Upper lobe of left lung (tissue), 4 donors: Measurements from ENCODE around the gene ARHGAP26.

Source experiments
- EP300 ChIP-seq, 4 donors: sonication (generic); formaldehyde crosslinking; IDR thresholded peaks; one replicate each; pipeline ENCODE4 v1.5.1; 2017; ENCODE audit warnings: antibody characterized with exemption in 4 of 4, control low read depth in 2 of 4
- POLR2A ChIP-seq, 4 donors: fragments of 450-650 bp; IDR thresholded peaks; one replicate each; pipeline ENCODE4 v1.5.1; 2016 to 2017; ENCODE audit warnings: antibody characterized with exemption in 4 of 4, mild to moderate bottlenecking in 2 of 4
- POLR2AphosphoS5 ChIP-seq, 2 donors: sonication (generic); formaldehyde crosslinking; IDR thresholded peaks; one replicate each; pipeline ENCODE4 v1.5.1; 2017; ENCODE audit warnings: antibody characterized with exemption in 2 of 2
- TF ChIP-seq, protein P1 (sequence below), 6 experiments: fragments of 450-650 bp in 4 of 6; fragments of 200-600 bp in 2 of 6; sonication (generic) in 2 of 6; IDR thresholded peaks; one replicate each; pipeline ENCODE4 v1.5.1; 2016 to 2019; ENCODE audit warnings: antibody characterized with exemption in 6 of 6

DNA sequence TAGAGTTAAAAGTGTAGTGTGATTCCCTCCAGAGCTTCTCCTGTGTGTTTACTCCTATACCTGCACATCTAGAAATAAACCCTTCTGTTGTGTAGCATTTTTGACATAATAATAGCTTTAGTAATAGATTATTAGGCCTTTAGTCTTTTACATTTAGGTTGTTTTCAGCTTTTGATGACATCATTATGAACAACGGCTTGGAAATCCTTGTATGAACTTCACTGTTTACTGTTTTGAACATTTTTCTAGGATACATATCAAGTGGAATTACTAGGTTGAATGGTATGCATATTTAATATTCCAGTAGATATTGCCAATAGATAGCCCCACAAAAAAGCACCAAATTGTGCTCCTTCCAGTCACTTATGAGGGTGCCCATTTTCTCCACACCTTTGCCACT is 174.0 kb downstream of the ARHGAP26 start:
- TF ChIP-seq POLR2AphosphoS5 (IDR thresholded peaks at IDR 0.05) (no peak), POLR2A (IDR thresholded peaks at IDR 0.05) (no peak), EP300 (IDR thresholded peaks at IDR 0.05) (no peak)
- TF ChIP-seq, protein P1, sequence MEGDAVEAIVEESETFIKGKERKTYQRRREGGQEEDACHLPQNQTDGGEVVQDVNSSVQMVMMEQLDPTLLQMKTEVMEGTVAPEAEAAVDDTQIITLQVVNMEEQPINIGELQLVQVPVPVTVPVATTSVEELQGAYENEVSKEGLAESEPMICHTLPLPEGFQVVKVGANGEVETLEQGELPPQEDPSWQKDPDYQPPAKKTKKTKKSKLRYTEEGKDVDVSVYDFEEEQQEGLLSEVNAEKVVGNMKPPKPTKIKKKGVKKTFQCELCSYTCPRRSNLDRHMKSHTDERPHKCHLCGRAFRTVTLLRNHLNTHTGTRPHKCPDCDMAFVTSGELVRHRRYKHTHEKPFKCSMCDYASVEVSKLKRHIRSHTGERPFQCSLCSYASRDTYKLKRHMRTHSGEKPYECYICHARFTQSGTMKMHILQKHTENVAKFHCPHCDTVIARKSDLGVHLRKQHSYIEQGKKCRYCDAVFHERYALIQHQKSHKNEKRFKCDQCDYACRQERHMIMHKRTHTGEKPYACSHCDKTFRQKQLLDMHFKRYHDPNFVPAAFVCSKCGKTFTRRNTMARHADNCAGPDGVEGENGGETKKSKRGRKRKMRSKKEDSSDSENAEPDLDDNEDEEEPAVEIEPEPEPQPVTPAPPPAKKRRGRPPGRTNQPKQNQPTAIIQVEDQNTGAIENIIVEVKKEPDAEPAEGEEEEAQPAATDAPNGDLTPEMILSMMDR (IDR thresholded peaks at IDR 0.05): no peak
